Endothelial cell (in vitro differentiated cells): ENCODE measurements around the gene PLCD1. TPM values are rescaled to one million over a fixed set of nuclear protein-coding genes. Genes with fewer than 3 reads are reported as not detected.
A peak's percentile ranks its signal among the peaks of the same experiment; 100 is the strongest.

Experiments used
- DNase-seq: peaks from one replicate; pipeline ENCODE4 v3.0.0; 2021; ENCODE audit warnings: low spot score
- H3K27ac Mint-ChIP-seq: one replicate; pipeline ENCODE4 v1.8.0; 2021; ENCODE audit warnings: mixed read lengths, inconsistent platforms; ENCODE audit not compliant: unreplicated experiment
- H3K27me3 Mint-ChIP-seq: one replicate; pipeline ENCODE4 v1.8.0; 2021; ENCODE audit warnings: mild to moderate bottlenecking, moderate library complexity, mixed read lengths, inconsistent platforms; ENCODE audit not compliant: unreplicated experiment
- H3K36me3 Mint-ChIP-seq: one replicate; pipeline ENCODE4 v1.8.0; 2021; ENCODE audit warnings: mild to moderate bottlenecking, low read depth, mixed read lengths, inconsistent platforms; ENCODE audit not compliant: unreplicated experiment
- H3K4me1 Mint-ChIP-seq: one replicate; pipeline ENCODE4 v1.8.0; 2021; ENCODE audit warnings: mild to moderate bottlenecking, mixed read lengths, inconsistent platforms; ENCODE audit not compliant: unreplicated experiment
- H3K4me3 Mint-ChIP-seq: one replicate; pipeline ENCODE4 v1.8.0; 2021; ENCODE audit warnings: mild to moderate bottlenecking, mixed read lengths, inconsistent platforms; ENCODE audit not compliant: unreplicated experiment
- H3K9me3 Mint-ChIP-seq: one replicate; pipeline ENCODE4 v1.8.0; 2021; ENCODE audit warnings: mixed read lengths, inconsistent platforms; ENCODE audit not compliant: unreplicated experiment
- total RNA-seq: library from RNA; stranded (reverse); fragmentation: NEBNext Ultra II Directional; extraction: Animal tissue kit (Norgen Biotek cat#: 25700); gene quantifications from one replicate; pipeline ENCODE4 v1.2.1, GENCODE V29; 2021; ENCODE audit not compliant: unreplicated experiment
- TF ChIP-seq, protein P1 (sequence below): fragments of 200-600 bp; sonication (generic); IDR thresholded peaks from one replicate; pipeline ENCODE4 v1.5.0; 2021; ENCODE audit warnings: antibody characterized with exemption; ENCODE audit not compliant: unreplicated experiment

Gene PLCD1
- total RNA-seq, 1 donor from 2014 or later: 22.4 TPM

DNA sequence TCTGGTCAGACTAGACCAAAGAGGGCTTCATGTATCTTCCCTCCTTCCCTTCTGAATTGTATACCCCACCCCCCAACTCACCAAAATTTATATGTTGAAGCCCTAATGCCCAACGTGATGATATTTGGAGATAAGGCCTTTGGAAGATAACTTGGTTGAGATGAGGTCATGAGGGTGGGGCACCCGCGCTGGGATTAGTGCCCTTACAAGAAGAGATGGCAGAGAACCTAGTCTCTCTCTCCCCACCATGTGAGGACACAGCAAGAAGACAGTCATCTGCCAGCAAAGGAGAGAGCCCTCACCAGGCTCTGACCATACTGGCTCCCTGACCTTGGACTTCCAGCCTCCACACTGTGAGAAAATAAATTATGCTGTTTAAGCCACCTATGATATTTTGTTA lies 13.5 kb downstream of the PLCD1 start:
- no peak for DNase-seq
- Mint-ChIP-seq H3K27ac (no peak overlapping the region), H3K9me3 (no peaks in the 10 kb centered on the region), H3K4me3 (peak overlapping the region; percentile 56), H3K36me3 (peaks cover 43% of the 10 kb centered on the region), H3K4me1 (peaks cover 12% of the 10 kb centered on the region), H3K27me3 (peaks cover 6% of the 10 kb centered on the region)
- TF ChIP-seq, protein P1, sequence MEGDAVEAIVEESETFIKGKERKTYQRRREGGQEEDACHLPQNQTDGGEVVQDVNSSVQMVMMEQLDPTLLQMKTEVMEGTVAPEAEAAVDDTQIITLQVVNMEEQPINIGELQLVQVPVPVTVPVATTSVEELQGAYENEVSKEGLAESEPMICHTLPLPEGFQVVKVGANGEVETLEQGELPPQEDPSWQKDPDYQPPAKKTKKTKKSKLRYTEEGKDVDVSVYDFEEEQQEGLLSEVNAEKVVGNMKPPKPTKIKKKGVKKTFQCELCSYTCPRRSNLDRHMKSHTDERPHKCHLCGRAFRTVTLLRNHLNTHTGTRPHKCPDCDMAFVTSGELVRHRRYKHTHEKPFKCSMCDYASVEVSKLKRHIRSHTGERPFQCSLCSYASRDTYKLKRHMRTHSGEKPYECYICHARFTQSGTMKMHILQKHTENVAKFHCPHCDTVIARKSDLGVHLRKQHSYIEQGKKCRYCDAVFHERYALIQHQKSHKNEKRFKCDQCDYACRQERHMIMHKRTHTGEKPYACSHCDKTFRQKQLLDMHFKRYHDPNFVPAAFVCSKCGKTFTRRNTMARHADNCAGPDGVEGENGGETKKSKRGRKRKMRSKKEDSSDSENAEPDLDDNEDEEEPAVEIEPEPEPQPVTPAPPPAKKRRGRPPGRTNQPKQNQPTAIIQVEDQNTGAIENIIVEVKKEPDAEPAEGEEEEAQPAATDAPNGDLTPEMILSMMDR: no peak

DNA sequence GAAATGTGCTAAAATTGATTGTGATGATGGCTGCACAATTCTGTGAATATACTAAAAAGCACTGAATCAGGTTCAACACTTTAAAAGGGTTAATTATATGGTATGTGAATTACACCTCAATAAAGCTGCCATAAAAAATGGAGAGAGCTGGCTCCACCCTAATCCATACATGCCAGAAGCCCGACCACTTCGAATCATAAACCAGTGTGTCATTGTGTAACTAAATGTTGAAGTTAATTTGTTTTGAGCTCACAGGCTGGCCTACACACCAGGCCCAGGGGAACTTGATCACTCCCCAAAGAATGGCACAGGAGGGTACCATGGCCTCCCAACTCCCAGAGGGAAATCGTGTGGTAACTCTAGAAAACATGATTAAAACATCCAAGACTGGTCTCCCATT lies 14.0 kb downstream of the PLCD1 start:
- Mint-ChIP-seq H3K4me1 (peaks cover 12% of the 10 kb centered on the region), H3K36me3 (peaks cover 40% of the 10 kb centered on the region), H3K27me3 (peaks cover 7% of the 10 kb centered on the region), H3K4me3 (no peak overlapping the region), H3K9me3 (no peaks in the 10 kb centered on the region), H3K27ac (no peak overlapping the region)
- TF ChIP-seq, protein P1: no peak
- no peak for DNase-seq

DNA sequence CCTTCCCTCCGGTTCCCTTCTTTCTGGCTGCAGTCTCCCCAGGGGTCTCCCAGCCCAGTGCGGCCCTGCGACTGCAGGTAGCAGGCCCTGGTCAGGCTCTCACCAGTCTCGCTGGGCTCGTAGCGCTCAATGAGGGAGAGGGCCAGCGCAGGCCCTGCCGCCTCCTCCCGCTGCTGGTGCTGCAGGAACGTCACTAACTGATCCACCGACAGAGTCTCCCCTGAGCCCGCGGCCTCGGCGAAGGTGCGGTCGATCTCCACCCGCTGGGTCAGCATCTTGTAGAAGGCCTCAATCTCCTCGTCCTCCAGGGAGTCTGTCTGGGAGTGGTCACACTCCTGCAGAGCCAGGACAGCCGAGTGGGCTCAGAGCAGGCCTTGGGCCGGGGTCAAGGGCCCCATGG lies 18.3 kb downstream of the PLCD1 start:
- Mint-ChIP-seq H3K9me3 (no peaks in the 10 kb centered on the region), H3K4me3 (no peak overlapping the region), H3K36me3 (peaks cover 35% of the 10 kb centered on the region), H3K27me3 (peaks cover 8% of the 10 kb centered on the region), H3K4me1 (peaks cover 9% of the 10 kb centered on the region), H3K27ac (no peak overlapping the region)
- TF ChIP-seq, protein P1: no peak
- DNase-seq: no peak

DNA sequence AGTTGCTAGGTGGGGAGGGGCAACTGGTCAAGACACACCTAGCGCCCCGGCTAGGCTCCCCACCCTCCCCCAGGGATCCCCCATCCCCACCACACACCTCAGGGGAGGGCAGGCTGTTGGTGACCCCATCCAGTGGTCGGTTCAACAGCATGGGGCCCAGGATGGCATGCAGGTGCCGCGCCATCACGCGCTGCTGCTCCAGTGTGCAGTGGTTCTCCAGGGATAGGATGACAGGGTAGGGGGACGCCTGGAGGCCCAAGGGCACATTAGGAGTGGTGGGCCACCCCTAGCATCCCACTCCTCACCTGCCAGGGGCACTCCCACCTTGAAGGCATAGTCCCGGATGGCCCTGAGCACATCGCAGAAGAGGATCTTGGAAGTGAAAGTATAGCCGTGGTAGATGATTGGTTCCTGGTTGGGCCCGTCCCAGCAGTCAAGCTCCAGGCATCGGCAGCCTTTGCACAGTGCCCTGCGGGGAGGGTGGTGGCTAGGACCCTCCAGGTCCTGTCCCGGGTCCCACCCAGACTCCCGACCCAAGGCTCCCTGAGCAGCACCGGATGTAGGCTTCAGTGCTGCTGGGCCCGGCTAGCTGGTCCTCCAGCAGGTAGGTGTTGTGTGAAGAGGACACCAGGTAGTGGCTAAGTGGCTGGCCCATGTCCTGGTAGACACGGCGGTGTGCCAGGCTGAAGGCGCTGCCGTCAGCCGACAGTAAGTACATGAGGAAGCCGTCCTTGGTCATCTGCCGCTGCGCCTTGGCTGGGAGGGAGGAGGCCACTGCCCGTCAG lies 19.4 kb downstream of the PLCD1 start:
- Mint-ChIP-seq H3K9me3 (no peaks in the 10 kb centered on the region), H3K36me3 (peaks cover 32% of the 10 kb centered on the region), H3K27me3 (peaks cover 11% of the 10 kb centered on the region), H3K27ac (no peak overlapping the region), H3K4me1 (peaks cover 12% of the 10 kb centered on the region), H3K4me3 (no peak overlapping the region)
- no peak for DNase-seq
- TF ChIP-seq, protein P1: no peak

DNA sequence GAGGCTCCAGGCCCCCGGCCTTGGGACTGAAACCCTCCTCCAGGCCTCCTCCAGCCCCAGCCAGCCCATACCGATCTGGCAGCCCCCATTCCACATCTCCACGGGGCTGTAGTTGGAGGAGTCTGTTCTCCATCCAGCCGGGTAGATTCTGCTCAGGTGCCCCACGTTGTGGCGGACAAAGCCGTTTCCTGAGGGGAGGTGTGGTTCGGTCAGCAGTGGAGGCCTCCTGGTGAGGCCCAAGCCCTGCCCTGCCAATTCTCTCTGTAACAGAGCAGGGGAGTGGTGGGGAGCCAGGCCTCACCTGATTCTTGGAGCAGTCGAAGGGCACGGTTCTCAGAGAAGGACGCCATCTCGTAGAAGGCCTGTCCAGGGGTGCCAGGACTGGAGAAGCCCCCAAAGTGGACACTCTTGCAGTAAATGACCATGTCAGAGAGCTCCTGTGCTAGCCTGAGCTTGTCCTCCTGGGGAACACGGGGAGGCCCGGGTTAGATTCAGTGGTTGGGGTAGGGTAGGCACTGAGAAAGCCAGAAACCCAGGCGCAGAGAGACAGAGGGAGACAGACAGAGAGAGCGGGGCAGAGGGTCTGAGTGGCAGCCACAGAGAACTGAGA lies 20.4 kb downstream of the PLCD1 start:
- Mint-ChIP-seq H3K36me3 (peaks cover 31% of the 10 kb centered on the region), H3K9me3 (no peaks in the 10 kb centered on the region), H3K27ac (no peak overlapping the region), H3K4me1 (peaks cover 12% of the 10 kb centered on the region), H3K27me3 (peaks cover 15% of the 10 kb centered on the region), H3K4me3 (no peak overlapping the region)
- DNase-seq: no peak
- TF ChIP-seq, protein P1: no peak
